HG02938 (cell line): ENCODE measurements around the gene APCDD1L.
"Not testable (repeated sequence)": the region's sequence is repeated elsewhere in the genome, so short reads cannot be mapped to it uniquely, and the experiment has no call there.

Experiments
- ATAC-seq: cut with Tn5 transposase; IDR thresholded peaks from one replicate; pipeline ENCODE4 v1.9.1; 2021; ENCODE audit warnings: mild to moderate bottlenecking, moderate library complexity; ENCODE audit not compliant: unreplicated experiment

The APCDD1L gene

DNA sequence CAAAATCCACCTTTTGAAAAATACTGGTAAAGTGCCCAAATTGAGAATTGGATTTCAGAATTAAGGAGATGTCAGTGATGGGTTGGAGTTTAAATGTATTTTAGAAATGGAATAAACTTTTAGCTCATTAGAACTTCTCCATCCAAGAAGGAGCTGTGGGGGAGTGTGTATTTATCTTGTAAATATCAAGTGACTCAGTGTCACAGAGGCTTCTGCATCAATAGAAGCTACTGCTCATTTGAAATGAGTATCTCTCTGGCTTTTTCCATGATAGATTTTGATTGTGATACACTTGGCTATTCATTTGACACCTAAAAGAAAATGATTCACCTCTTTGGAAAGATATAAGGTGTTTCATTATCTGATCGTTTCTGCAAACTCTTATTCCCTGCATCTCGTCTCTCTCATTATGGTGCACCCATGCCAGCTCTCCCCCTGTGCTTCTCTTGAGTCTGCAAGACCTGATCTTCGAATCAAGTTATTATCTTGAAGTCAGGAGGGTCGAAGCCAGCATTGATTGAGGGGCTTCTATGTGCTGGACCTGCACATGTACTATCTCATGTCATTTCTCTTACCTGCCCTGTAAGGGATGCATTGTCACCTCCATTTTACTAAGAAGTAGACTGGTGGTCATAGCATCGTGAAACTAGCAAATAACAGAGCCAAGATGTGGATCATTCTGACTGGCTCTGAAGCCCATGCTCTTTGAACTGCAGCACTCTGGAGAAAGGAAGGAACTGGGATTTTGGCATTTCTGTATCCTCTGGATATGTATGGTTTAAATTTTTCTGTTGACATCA, 96.0 kb downstream of the APCDD1L start:
- ATAC-seq: no peak

DNA sequence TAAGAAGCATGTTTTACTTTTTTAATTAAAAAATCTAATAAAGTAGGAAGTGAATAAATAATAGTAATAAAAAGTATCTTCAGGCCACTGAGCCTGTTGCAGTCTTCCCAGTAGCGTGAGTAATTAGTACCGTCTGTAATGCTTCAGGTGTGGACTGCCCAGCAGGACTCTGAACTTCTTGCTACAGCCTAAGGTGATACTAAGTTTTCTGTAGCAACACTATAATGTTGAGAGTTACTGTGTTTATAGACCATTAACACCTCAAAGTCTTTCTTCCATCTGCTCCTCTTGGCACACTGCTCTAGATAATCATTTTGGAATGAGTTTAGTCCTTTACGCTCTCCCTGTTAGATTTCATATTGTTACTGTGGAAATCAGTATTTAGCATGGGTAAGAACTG, 97.8 kb downstream of the APCDD1L start:
- no peak for ATAC-seq

GRCh38 chr20:58416835-58417234, 98.4 kb downstream of the APCDD1L start:
- no peak for ATAC-seq

DNA sequence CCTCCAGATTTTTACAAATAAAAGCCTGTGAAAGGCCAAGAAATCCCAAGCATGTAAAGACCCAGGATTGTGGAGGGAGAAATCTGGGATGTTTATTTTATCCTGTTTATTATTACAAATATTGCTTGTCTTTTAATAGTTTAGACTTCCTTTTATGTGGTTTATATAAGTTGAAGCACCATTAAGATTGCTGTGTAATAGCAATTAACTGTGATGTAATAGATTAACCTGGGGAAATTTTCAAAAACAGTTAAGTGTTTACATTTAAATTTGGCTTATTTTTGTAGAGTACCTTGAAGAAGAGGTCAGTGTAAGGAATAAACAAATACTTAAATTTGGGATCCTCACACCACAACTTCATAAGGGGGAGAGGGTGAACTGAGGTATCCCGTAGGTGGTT, 99.1 kb downstream of the APCDD1L start:
- ATAC-seq: no peak

DNA sequence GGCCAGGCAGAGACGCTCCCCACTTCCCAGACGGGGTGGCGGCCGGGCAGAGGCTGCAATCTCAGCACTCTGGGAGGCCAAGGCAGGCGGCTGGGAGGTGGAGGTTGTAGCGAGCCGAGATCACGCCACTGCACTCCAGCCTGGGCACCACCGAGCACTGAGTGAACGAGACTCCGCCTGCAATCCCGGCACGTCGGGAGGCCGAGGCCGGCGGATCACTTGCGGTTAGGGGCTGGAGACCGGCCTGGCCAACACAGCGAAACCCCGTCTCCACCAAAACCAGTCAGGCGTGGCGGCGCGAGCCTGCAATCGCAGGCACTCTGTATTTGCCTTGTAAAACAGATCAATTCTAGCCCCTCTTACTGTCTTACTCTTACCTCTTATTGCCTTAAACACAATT, 100.4 kb downstream of the APCDD1L start:
- not testable (repeated sequence) for ATAC-seq

DNA sequence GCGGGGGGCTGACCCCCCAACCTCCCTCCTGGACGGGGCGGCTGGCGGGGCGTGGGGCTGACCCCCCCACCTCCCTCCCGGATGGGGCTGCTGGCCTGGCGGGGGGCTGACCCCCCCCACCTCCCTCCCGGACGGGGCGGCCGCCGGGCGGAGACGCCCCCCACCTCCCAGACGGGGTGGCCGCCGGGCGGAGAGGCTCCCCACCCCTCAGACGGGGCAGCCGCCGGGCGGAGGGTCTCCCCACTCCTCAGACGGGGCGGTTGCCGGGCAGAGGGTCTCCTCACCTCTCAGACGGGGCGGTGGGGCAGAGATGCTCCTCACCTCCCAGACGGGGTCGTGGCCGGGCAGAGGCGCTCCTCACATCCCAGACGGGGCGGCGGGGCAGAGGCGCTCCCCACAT, 101.0 kb downstream of the APCDD1L start:
- not testable (repeated sequence) for ATAC-seq
